Liver (tissue), 9 donors: ENCODE data around the gene SPTBN1. TPM values are rescaled to one million over a fixed set of nuclear protein-coding genes. Genes with fewer than 3 reads are reported as not detected.
A peak's percentile ranks its signal among the peaks of the same experiment; 100 is the strongest.

ENCODE experiments used
- DNase-seq: peaks from one replicate; pipeline ENCODE4 v3.0.0-alpha.2; 2017; ENCODE audit warnings: low spot score
- H3K27ac ChIP-seq, 2 donors: one replicate each; pipeline ENCODE4 v1.7.0; 2013; ENCODE audit warnings: inconsistent platforms in 2 of 2, low read length in 2 of 2, control low read depth in 1 of 2, low read depth in 1 of 2, mild to moderate bottlenecking in 1 of 2
- H3K27me3 ChIP-seq, 4 donors: one replicate each; pipeline versions ENCODE4 v1.6.1 to v1.7.0; 2013; ENCODE audit warnings: low read length in 3 of 4, inconsistent platforms in 1 of 4, mild to moderate bottlenecking in 1 of 4, moderate library complexity in 1 of 4; ENCODE audit not compliant: control insufficient read depth in 4 of 4, insufficient read depth in 4 of 4
- H3K36me3 ChIP-seq, 4 donors: one replicate each; pipeline versions ENCODE4 v1.6.1 to v1.7.0; 2013; ENCODE audit warnings: low read length in 3 of 4, mild to moderate bottlenecking in 3 of 4, low read depth in 1 of 4, moderate library complexity in 1 of 4; ENCODE audit not compliant: control insufficient read depth in 4 of 4, insufficient read depth in 3 of 4
- H3K4me1 ChIP-seq, 4 donors: one replicate each; pipeline versions ENCODE4 v1.6.1 to v1.7.0; 2013; ENCODE audit warnings: low read length in 3 of 4, mild to moderate bottlenecking in 3 of 4, moderate library complexity in 1 of 4; ENCODE audit not compliant: control insufficient read depth in 4 of 4, insufficient read depth in 4 of 4
- H3K4me3 ChIP-seq, 3 donors: one replicate each; pipeline versions ENCODE4 v1.6.1 to v1.7.0; 2013; ENCODE audit warnings: low read length in 3 of 3, control low read depth in 1 of 3, low read depth in 1 of 3, mild to moderate bottlenecking in 1 of 3
- H3K9ac ChIP-seq, 2 donors: one replicate each; pipeline ENCODE4 v1.7.0; 2013; ENCODE audit warnings: low read length in 2 of 2, mild to moderate bottlenecking in 2 of 2, moderate library complexity in 2 of 2, control low read depth in 1 of 2, low read depth in 1 of 2
- H3K9me3 ChIP-seq, 4 donors: one replicate each; pipeline versions ENCODE4 v1.6.1 to v1.7.0; 2013; ENCODE audit warnings: low read length in 3 of 4; ENCODE audit not compliant: control insufficient read depth in 4 of 4
- ATF3 ChIP-seq: IDR thresholded peaks from 2 replicates; pipeline ENCODE4 v1.6.1; 2016; ENCODE audit warnings: antibody characterized with exemption
- EGR1 ChIP-seq, 2 donors: IDR thresholded peaks; 2 replicates each; pipeline ENCODE4 v1.6.1; 2016 to 2018; ENCODE audit warnings: antibody characterized with exemption in 2 of 2, low read depth in 2 of 2
- GABPA ChIP-seq, 2 donors: IDR thresholded peaks in 1 of 2; conservative IDR thresholded peaks in 1 of 2; 2 replicates each; pipeline ENCODE4 v1.6.1; 2016; ENCODE audit warnings: antibody characterized with exemption in 2 of 2, mild to moderate bottlenecking in 1 of 2, moderate library complexity in 1 of 2
- HNF4A ChIP-seq, 2 donors: conservative IDR thresholded peaks; 2 replicates each; pipeline ENCODE4 v1.6.1; 2016; ENCODE audit warnings: antibody characterized with exemption in 2 of 2, mild to moderate bottlenecking in 2 of 2
- HNF4G ChIP-seq: IDR thresholded peaks from 2 replicates; pipeline ENCODE4 v1.6.1; 2016; ENCODE audit warnings: antibody characterized with exemption
- JUND ChIP-seq, 2 donors: IDR thresholded peaks; 2 replicates each; pipeline ENCODE4 v1.6.1; 2016; ENCODE audit warnings: antibody characterized with exemption in 2 of 2
- MAX ChIP-seq: IDR thresholded peaks from 2 replicates; pipeline ENCODE4 v1.6.1; 2016; ENCODE audit warnings: antibody characterized with exemption
- NR2F2 ChIP-seq: IDR thresholded peaks from 2 replicates; pipeline ENCODE4 v1.6.1; 2016; ENCODE audit warnings: antibody characterized with exemption
- REST ChIP-seq: IDR thresholded peaks from 2 replicates; pipeline ENCODE4 v1.6.1; 2016; ENCODE audit warnings: antibody characterized with exemption, mild to moderate bottlenecking
- RXRA ChIP-seq, 2 donors: IDR thresholded peaks; 2 replicates each; pipeline ENCODE4 v1.6.1; 2017 to 2018; ENCODE audit warnings: antibody characterized with exemption in 2 of 2, mild to moderate bottlenecking in 1 of 2
- SP1 ChIP-seq: IDR thresholded peaks from 2 replicates; pipeline ENCODE4 v1.6.1; 2018; ENCODE audit warnings: antibody characterized with exemption, mild to moderate bottlenecking
- YY1 ChIP-seq: IDR thresholded peaks from 2 replicates; pipeline ENCODE4 v1.6.1; 2016; ENCODE audit warnings: antibody characterized with exemption, mild to moderate bottlenecking
- WGBS: extraction: QIAGEN DNeasy Blood & Tissue Kit; methylation state at CpG from one replicate; pipeline ENCODE4 v1.1.7; 2013; 5-methylcytosine and 5-hydroxymethylcytosine counted together
- polyA plus RNA-seq, 2 donors: library from polyadenylated mRNA; stranded (reverse) in 1 of 2; unstranded in 1 of 2; fragments of 200-250 nt in 1 of 2; fragments of >200 nt in 1 of 2; fragmentation: Nextera tagmentation in 1 of 2; extraction: Ambion mirVana in 1 of 2; gene quantifications; one replicate each; pipeline versions ENCODE4 v1.2.1 to v1.2.3, GENCODE V29; 2013 to 2015
- total RNA-seq, 2 donors: library from RNA; depleted of rRNA; stranded (reverse); fragments of >200 nt; gene quantifications; one replicate each; pipeline ENCODE4 v1.2.3, GENCODE V29; 2014
- donor health status: healthy.
- donor health status: healthy.
- donor health status: healthy.
- donor health status: healthy.
- donor health status: healthy.

The SPTBN1 gene
- total and polyA plus RNA-seq, 4 donors, result 44.8 to 191 (median 75.9) TPM

- peaks cover 13 to 56% (median 43%) of the 10 kb centered on the region in 4 donors for H3K4me1 ChIP-seq
- peaks cover 0 to 14% (median 8%) of the 10 kb centered on the region in 4 donors for H3K36me3 ChIP-seq
- DNase-seq, result no peak
- H3K9ac ChIP-seq, result no peak overlapping the region
- TF ChIP-seq REST (no peak), RXRA (IDR thresholded peaks at IDR 0.05) (no peak), MAX (no peak)
- H3K4me3 ChIP-seq, result no peak overlapping the region
- no peaks in the 10 kb centered on the region for H3K9me3 ChIP-seq
- no peak overlapping the region for H3K27ac ChIP-seq
- 82% methylated on average over 3 of the region's 3 CpGs for WGBS
- no peaks in the 10 kb centered on the region for H3K27me3 ChIP-seq
Observed at GRCh38 chr2:54671010-54671409, 214.9 kb downstream of the SPTBN1 start.

- TF ChIP-seq MAX (no peak), JUND (IDR thresholded peaks at IDR 0.05) (no peak), SP1 (no peak), ATF3 (no peak), RXRA (IDR thresholded peaks at IDR 0.05) (no peak), HNF4G (no peak), HNF4A (conservative IDR thresholded peaks at IDR 0.05) (no peak), YY1 (no peak), NR2F2 (no peak), EGR1 (IDR thresholded peaks at IDR 0.05; ENCODE audit: low read depth in 2 of 2) (no peak), REST (no peak), GABPA (IDR thresholded peaks at IDR 0.05 in 1 of 2, conservative IDR thresholded peaks at IDR 0.05 in 1 of 2) (no peak)
- no peaks in the 10 kb centered on the region for H3K27me3 ChIP-seq
- H3K9me3 ChIP-seq, result no peaks in the 10 kb centered on the region
- no peak overlapping the region for H3K4me3 ChIP-seq
- DNase-seq, result no peak
- H3K9ac ChIP-seq, result no peak overlapping the region
- 77% methylated on average over 4 of the region's 4 CpGs for WGBS
- H3K27ac ChIP-seq, result peak overlapping the region in 1 of 2 donors; percentile 77
- peaks cover 0 to 14% (median 6%) of the 10 kb centered on the region in 4 donors for H3K36me3 ChIP-seq
- H3K4me1 ChIP-seq, result peaks cover 11 to 46% (median 33%) of the 10 kb centered on the region in 4 donors
Observed at GRCh38 chr2:54671875-54672589, 215.9 kb downstream of the SPTBN1 start.
